Umbilical cord (tissue), 2 donors: ENCODE measurements around the gene MZT2A. TPM values are rescaled to one million over a fixed set of nuclear protein-coding genes. Genes with fewer than 3 reads are reported as not detected.
"Not testable (repeated sequence)": the region's sequence is repeated elsewhere in the genome, so short reads cannot be mapped to it uniquely, and the experiment has no call there.

ENCODE experiments used
- DNase-seq: peaks from one replicate; pipeline ENCODE4 v3.0.0-alpha.2; 2015; ENCODE audit warnings: low spot score
- total RNA-seq: library from RNA; depleted of rRNA; stranded (reverse); fragments of >200 nt; gene quantifications from one replicate; pipeline ENCODE4 v1.2.3, GENCODE V29; 2014; ENCODE audit warnings: low replicate concordance; ENCODE audit not compliant: insufficient read depth

MZT2A gene
- total RNA-seq, 1 donor from 2014 or later = 59.2 TPM

GRCh38 chr2:131521524-131521923 lies 29.3 kb upstream of the MZT2A start:
- not testable (repeated sequence) for DNase-seq

GRCh38 chr2:131520526-131520925 lies 28.3 kb upstream of the MZT2A start:
- DNase-seq = no peak

GRCh38 chr2:131519871-131520470 lies 27.8 kb upstream of the MZT2A start:
- not testable (repeated sequence) for DNase-seq

- DNase-seq = no peak
These were observed 27.3 kb upstream of the MZT2A start for GRCh38 chr2:131519466-131519865.

GRCh38 chr2:131518531-131518930 lies 26.3 kb upstream of the MZT2A start:
- DNase-seq = not testable (repeated sequence)

- DNase-seq = not testable (repeated sequence)
These were observed 25.7 kb upstream of the MZT2A start for GRCh38 chr2:131517856-131518255.

- no peak for DNase-seq
These were observed 25.1 kb upstream of the MZT2A start for GRCh38 chr2:131517106-131517831.

GRCh38 chr2:131516621-131517020 lies 24.4 kb upstream of the MZT2A start:
- not testable (repeated sequence) for DNase-seq

- no peak for DNase-seq
These were observed 23.8 kb upstream of the MZT2A start for GRCh38 chr2:131516011-131516410.

- not testable (repeated sequence) for DNase-seq
These were observed 23.0 kb upstream of the MZT2A start for GRCh38 chr2:131515235-131515634.

- DNase-seq = not testable (repeated sequence)
These were observed 22.4 kb upstream of the MZT2A start for GRCh38 chr2:131514408-131515166.

GRCh38 chr2:131511969-131512870 lies 20.0 kb upstream of the MZT2A start:
- DNase-seq = not testable (repeated sequence)

GRCh38 chr2:131511291-131511968 lies 19.2 kb upstream of the MZT2A start:
- DNase-seq = peak; percentile 18

GRCh38 chr2:131509615-131510014 lies 17.4 kb upstream of the MZT2A start:
- no peak for DNase-seq

- not testable (repeated sequence) for DNase-seq
These were observed 12.0 kb upstream of the MZT2A start for GRCh38 chr2:131504082-131504750.

- not testable (repeated sequence) for DNase-seq
These were observed 11.4 kb upstream of the MZT2A start for GRCh38 chr2:131503587-131503986.

GRCh38 chr2:131498321-131498973 lies 6.2 kb upstream of the MZT2A start:
- DNase-seq = not testable (repeated sequence)

GRCh38 chr2:131495506-131495905 lies 3.3 kb upstream of the MZT2A start:
- DNase-seq = not testable (repeated sequence)

GRCh38 chr2:131493199-131493968 lies 1.2 kb upstream of the MZT2A start:
- DNase-seq = peak; percentile 12
